T-helper 17 cell (primary cell): ENCODE data around the gene EPHA5. TPM values are rescaled to one million over a fixed set of nuclear protein-coding genes. Genes with fewer than 3 reads are reported as not detected.
"Not testable (repeated sequence)": the region's sequence is repeated elsewhere in the genome, so short reads cannot be mapped to it uniquely, and the experiment has no call there.

ENCODE experiments used
- ATAC-seq: fragments of 150-1000 bp; cut with Tn5 transposase; 2 replicates; pipeline ENCODE4 v1.10.0; 2021; ENCODE audit warnings: mild to moderate bottlenecking, moderate library complexity
- DNase-seq, 3 donors: peaks; one replicate each; pipeline versions ENCODE4 v3.0.0 to v3.0.0-alpha.2; 2020 to 2021
- H3K9me3 ChIP-seq: one replicate; pipeline ENCODE4 v1.7.0; 2013; ENCODE audit warnings: low read length, mild to moderate bottlenecking; ENCODE audit not compliant: control insufficient read depth, poor library complexity, severe bottlenecking
- H3K27ac Mint-ChIP-seq: one replicate; pipeline ENCODE4 v1.8.0; 2022; ENCODE audit warnings: mild to moderate bottlenecking, moderate library complexity, mixed read lengths
- H3K27me3 Mint-ChIP-seq: one replicate; pipeline ENCODE4 v1.8.0; 2022; ENCODE audit warnings: mixed read lengths
- H3K36me3 Mint-ChIP-seq: one replicate; pipeline ENCODE4 v1.8.0; 2022; ENCODE audit warnings: low read depth, mixed read lengths
- H3K4me1 Mint-ChIP-seq: one replicate; pipeline ENCODE4 v1.8.0; 2022; ENCODE audit warnings: mild to moderate bottlenecking, mixed read lengths
- H3K4me3 Mint-ChIP-seq: one replicate; pipeline ENCODE4 v1.8.0; 2022; ENCODE audit warnings: mild to moderate bottlenecking, moderate library complexity, mixed read lengths
- total RNA-seq, 4 donors: library from RNA in 2 of 4; stranded (reverse) in 2 of 4; gene quantifications; one replicate each; pipeline ENCODE4 v1.2.3 and lab custom pipeline; 2022 to 2026

The EPHA5 gene
- total RNA-seq, 2 donors from 2014 or later, result not detected

DNA sequence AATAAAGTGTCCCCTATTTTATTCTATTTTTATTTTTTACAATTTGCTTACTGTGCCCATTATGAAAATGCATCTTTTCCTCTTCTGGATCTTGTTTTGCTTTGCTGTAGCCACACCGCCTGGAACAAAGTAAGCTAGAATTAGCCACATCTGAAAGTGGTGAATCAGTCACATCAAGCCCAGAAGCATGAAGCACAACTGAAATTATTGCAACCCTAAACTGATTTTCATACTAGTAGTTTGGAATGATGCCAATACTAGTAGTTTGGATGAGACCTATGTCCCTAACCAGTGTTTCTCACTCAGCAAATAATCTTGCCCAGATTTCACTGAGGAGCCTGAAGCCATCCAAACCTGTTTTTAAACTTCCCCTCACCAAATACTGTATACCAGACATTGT is 303.0 kb downstream of the EPHA5 start:
- no peaks in the 10 kb centered on the region for H3K9me3 ChIP-seq
- ATAC-seq (no peak), DNase-seq (no peak)
- Mint-ChIP-seq H3K27me3 (no peaks in the 10 kb centered on the region), H3K4me1 (no peaks in the 10 kb centered on the region), H3K27ac (no peak overlapping the region), H3K4me3 (no peak overlapping the region), H3K36me3 (no peaks in the 10 kb centered on the region)

DNA sequence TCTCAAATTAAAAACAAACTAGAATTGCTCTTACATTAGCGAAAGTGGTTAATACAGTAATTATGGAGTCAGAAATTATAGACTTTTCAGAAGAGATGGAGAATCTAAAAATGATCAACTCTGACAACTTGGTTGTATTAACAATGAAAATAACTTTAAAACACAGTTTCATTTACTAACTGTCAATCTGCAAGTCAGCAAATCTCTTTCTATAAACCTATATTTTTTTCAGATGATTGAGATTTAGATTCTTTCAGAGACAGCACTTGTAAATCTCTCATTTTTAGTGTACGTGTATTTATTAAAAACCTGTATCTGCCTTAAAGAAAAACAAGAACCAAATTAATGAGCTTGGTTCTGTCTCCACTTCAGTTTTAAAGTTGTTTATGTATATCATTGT is 311.4 kb downstream of the EPHA5 start:
- no peak overlapping the region for H3K27ac Mint-ChIP-seq
- no peak overlapping the region for H3K4me3 Mint-ChIP-seq
- H3K9me3 ChIP-seq, result no peaks in the 10 kb centered on the region
- ATAC-seq (no peak), DNase-seq (no peak)
- H3K36me3 Mint-ChIP-seq, result no peaks in the 10 kb centered on the region
- no peaks in the 10 kb centered on the region for H3K27me3 Mint-ChIP-seq
- no peaks in the 10 kb centered on the region for H3K4me1 Mint-ChIP-seq

- H3K9me3 ChIP-seq, result no peaks in the 10 kb centered on the region
- Mint-ChIP-seq H3K27ac (no peak overlapping the region), H3K36me3 (no peaks in the 10 kb centered on the region), H3K4me1 (no peaks in the 10 kb centered on the region), H3K27me3 (no peaks in the 10 kb centered on the region), H3K4me3 (no peak overlapping the region)
- no peak for ATAC-seq
- DNase-seq, result no peak
Measured at GRCh38 chr4:65353098-65353497, 317.2 kb downstream of the EPHA5 start.

GRCh38 chr4:65344278-65344825 is 325.9 kb downstream of the EPHA5 start:
- ATAC-seq (no peak), DNase-seq (no peak)
- Mint-ChIP-seq H3K4me3 (no peak overlapping the region), H3K36me3 (no peaks in the 10 kb centered on the region), H3K4me1 (no peaks in the 10 kb centered on the region), H3K27ac (no peak overlapping the region), H3K27me3 (no peaks in the 10 kb centered on the region)
- H3K9me3 ChIP-seq, result no peaks in the 10 kb centered on the region

DNA sequence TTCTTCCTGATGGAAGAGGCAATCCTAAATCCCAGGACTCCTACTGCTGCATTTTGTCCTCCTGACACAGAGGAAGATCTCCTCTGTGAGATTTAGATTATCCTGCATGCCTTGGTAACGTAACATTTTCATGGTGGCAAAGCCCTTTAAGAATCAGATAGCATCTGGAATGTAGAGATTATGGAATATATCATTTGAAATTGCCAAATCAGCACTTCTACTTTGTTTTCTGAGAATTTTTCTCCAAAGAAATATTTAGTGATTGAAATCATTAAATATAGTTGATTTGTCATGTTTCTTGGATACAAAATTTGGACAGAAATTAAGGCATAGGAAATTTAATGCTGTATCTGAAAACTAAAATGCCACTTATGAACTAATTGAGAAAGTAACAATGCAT is 326.9 kb downstream of the EPHA5 start:
- Mint-ChIP-seq H3K4me1 (no peaks in the 10 kb centered on the region), H3K4me3 (no peak overlapping the region), H3K27ac (no peak overlapping the region), H3K36me3 (no peaks in the 10 kb centered on the region), H3K27me3 (no peaks in the 10 kb centered on the region)
- DNase-seq (no peak), ATAC-seq (no peak)
- no peaks in the 10 kb centered on the region for H3K9me3 ChIP-seq

DNA sequence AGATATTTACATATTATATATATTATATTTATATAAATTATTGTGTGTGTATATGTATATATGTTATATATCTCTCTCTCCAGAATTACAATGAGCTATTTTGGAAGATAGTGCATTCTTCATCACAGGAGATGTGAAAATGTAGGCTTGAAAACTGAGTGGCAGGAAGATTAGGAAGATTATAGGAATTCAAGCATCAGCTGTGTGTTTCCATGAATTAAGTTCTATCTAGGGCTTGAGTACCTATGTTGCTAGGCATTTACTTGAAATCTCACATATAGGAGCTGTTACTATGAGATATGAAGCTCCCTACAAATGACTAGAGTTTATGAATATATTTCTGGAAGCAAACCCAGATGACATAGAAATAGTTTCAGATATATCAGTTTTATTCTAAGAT is 328.7 kb downstream of the EPHA5 start:
- H3K4me1 Mint-ChIP-seq, result no peaks in the 10 kb centered on the region
- H3K27ac Mint-ChIP-seq, result no peak overlapping the region
- H3K36me3 Mint-ChIP-seq, result no peaks in the 10 kb centered on the region
- no peaks in the 10 kb centered on the region for H3K27me3 Mint-ChIP-seq
- H3K9me3 ChIP-seq, result no peaks in the 10 kb centered on the region
- ATAC-seq (no peak), DNase-seq (no peak)
- H3K4me3 Mint-ChIP-seq, result no peak overlapping the region

GRCh38 chr4:65340382-65341109 is 329.7 kb downstream of the EPHA5 start:
- no peaks in the 10 kb centered on the region for H3K4me1 Mint-ChIP-seq
- no peaks in the 10 kb centered on the region for H3K9me3 ChIP-seq
- no peak overlapping the region for H3K4me3 Mint-ChIP-seq
- DNase-seq, result no peak
- H3K36me3 Mint-ChIP-seq, result no peaks in the 10 kb centered on the region
- no peaks in the 10 kb centered on the region for H3K27me3 Mint-ChIP-seq
- H3K27ac Mint-ChIP-seq, result no peak overlapping the region
- no peak for ATAC-seq

DNA sequence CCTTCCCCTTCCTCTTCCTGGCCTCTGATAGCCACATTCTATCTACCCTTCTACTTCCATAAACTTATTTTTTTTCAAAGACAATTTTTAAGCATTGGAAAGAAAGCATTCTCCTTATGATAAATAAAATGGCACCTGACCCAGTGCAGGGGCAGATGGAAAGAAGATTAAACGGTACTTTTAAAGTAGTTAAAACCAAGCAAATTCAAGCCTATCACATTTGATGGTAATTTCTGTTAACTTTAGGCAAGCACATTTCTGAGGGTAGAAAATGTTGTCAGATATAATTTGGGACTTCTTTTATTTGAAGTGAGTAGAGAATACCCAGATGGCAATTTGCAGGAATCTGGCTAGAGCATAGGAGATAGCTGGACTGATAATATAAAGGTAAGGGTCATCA is 332.9 kb downstream of the EPHA5 start:
- no peak for DNase-seq
- Mint-ChIP-seq H3K4me3 (no peak overlapping the region), H3K4me1 (no peaks in the 10 kb centered on the region), H3K27ac (no peak overlapping the region), H3K36me3 (no peaks in the 10 kb centered on the region), H3K27me3 (no peaks in the 10 kb centered on the region)
- no peak for ATAC-seq
- H3K9me3 ChIP-seq, result no peaks in the 10 kb centered on the region

DNA sequence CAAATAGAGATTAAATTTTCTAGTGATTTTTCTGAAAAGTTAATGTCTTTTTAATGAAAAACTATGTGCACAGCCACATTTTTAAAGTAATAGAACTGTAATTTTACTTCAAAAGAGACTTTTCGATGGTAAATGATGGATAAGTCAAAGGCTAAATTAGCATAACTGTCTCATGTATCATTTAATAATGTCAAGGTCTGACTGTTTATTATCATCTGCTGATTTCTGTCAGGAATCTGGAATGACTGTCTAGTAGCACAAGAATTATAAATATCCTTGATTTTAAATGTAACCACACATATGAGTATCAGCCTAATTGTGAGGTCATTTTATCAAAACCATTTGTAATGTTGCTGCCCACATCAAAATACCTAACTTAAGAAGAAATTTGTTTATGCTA is 333.8 kb downstream of the EPHA5 start:
- ATAC-seq, result no peak
- Mint-ChIP-seq H3K27ac (no peak overlapping the region), H3K27me3 (no peaks in the 10 kb centered on the region), H3K4me1 (no peaks in the 10 kb centered on the region), H3K4me3 (no peak overlapping the region), H3K36me3 (no peaks in the 10 kb centered on the region)
- H3K9me3 ChIP-seq, result no peaks in the 10 kb centered on the region
- DNase-seq, result no peak

DNA sequence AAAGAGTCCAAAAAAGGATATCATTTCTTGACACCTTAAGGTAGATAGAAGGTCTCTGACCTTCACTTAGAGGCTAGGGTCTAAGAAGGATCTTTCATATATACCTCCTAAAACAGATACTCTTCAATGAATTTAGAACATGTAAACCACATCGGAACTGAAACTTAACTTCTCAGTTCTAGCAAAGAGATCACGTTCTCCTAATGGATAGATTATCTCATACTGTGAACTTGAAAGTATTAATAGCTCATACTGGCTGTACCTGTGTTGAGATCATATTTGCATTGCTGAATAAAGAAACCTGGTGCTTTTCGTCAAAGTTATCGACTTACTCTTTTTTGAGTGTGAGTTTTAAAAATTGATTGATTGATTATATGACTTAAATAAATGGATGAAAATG is 353.8 kb downstream of the EPHA5 start:
- Mint-ChIP-seq H3K4me3 (no peak overlapping the region), H3K27me3 (no peaks in the 10 kb centered on the region), H3K27ac (no peak overlapping the region), H3K36me3 (no peaks in the 10 kb centered on the region), H3K4me1 (no peaks in the 10 kb centered on the region)
- DNase-seq (no peak), ATAC-seq (no peak)
- H3K9me3 ChIP-seq, result no peaks in the 10 kb centered on the region

DNA sequence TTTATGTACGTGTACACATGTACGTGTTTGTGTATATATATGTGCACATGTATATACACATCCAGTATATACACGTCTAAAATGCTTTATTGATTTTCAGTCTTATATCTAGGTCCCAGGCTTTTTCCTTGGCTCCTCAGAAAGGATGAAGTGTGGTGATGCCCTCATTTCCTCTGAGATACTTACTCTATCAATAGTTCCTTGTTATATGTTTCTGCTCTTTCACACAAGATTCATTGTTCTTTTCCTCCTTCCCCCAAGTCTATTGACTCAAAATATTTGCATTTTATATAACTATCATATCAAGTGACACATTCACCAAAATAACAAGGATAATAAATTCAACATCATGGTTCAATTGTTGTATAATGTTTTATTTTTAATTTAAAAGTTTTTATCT is 359.2 kb downstream of the EPHA5 start:
- no peak overlapping the region for H3K4me3 Mint-ChIP-seq
- no peaks in the 10 kb centered on the region for H3K9me3 ChIP-seq
- H3K36me3 Mint-ChIP-seq, result no peaks in the 10 kb centered on the region
- no peaks in the 10 kb centered on the region for H3K4me1 Mint-ChIP-seq
- no peak for DNase-seq
- no peak for ATAC-seq
- no peak overlapping the region for H3K27ac Mint-ChIP-seq
- no peaks in the 10 kb centered on the region for H3K27me3 Mint-ChIP-seq

DNA sequence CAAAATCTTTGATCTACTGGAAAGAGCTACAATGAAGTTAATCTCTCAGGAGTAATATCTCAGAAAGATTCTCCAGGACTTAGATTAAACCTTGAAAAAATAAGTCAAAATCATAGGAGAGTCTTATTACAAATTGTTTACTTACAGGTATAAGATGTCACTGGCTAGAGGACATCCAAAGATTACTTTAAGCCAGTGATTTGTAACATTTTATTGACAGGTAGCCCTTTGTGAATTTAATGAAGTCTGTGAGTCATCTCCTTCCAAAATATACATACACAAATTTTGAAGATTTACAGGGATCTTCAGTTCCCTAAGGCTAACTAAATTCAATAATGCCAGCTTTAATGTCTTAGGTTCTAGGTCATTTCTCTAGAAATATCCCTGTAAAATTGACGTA is 359.7 kb downstream of the EPHA5 start:
- ATAC-seq, result no peak
- no peaks in the 10 kb centered on the region for H3K4me1 Mint-ChIP-seq
- H3K27ac Mint-ChIP-seq, result no peak overlapping the region
- no peaks in the 10 kb centered on the region for H3K36me3 Mint-ChIP-seq
- no peaks in the 10 kb centered on the region for H3K27me3 Mint-ChIP-seq
- DNase-seq, result no peak
- no peaks in the 10 kb centered on the region for H3K9me3 ChIP-seq
- H3K4me3 Mint-ChIP-seq, result no peak overlapping the region

DNA sequence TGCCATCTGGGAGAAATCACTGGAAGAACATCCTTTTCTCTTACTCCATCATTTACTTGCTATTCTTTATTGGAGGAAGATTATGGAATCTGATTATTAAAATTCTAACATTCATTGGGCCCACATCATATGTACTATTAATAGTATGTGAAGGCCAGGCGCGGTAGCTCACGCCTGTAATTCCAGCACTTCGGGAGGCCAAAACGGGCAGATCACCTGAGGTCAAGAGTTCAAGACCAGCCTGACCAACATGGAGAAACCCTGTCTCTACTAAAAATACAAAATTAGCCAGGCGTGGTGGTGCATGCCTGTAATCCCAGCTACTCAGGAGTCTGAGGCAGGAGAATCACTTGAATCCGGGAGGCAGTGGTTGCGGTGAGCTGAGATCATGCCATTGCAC is 361.7 kb downstream of the EPHA5 start:
- not testable (repeated sequence) for DNase-seq, ATAC-seq, H3K27ac Mint-ChIP-seq, H3K27me3 Mint-ChIP-seq, H3K4me3 Mint-ChIP-seq, H3K4me1 Mint-ChIP-seq, H3K36me3 Mint-ChIP-seq, H3K9me3 ChIP-seq

DNA sequence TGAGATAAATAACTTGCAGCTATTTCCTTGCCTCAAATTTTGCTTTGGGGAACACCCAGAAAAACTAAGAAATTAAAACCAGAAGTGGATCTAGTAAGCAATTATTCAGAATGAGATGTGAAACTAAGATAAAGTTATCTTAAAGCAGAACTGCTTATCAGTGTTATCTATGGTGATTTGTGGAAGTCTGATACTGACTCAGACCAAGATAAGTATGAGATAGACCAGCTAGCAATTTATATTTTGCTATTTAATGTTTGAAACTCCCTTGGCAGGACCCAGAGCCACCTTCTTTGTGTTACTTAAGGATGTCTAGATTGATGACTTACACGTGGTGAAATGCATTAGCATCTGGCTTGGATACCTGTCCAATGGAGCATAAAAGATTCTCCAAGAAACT is 368.1 kb downstream of the EPHA5 start:
- no peak overlapping the region for H3K4me3 Mint-ChIP-seq
- no peak for ATAC-seq
- no peak overlapping the region for H3K27ac Mint-ChIP-seq
- H3K4me1 Mint-ChIP-seq, result no peaks in the 10 kb centered on the region
- no peaks in the 10 kb centered on the region for H3K36me3 Mint-ChIP-seq
- DNase-seq, result no peak
- H3K27me3 Mint-ChIP-seq, result no peaks in the 10 kb centered on the region
- no peaks in the 10 kb centered on the region for H3K9me3 ChIP-seq
